Natural killer cell (primary cell): ENCODE data around the gene UGT1A1. TPM values are rescaled to one million over a fixed set of nuclear protein-coding genes. Genes with fewer than 3 reads are reported as not detected.

Source experiments
- ATAC-seq, 3 donors: fragments of 150-1000 bp in 2 of 3; fragments of 200-7000 bp in 1 of 3; cut with Tn5 transposase; 1 replicate in 1 of 3; 2 replicates in 2 of 3; pipeline ENCODE4 v1.10.0; 2021; ENCODE audit warnings: mild to moderate bottlenecking in 2 of 3, moderate library complexity in 2 of 3
- DNase-seq, 2 donors: peaks; one replicate each; pipeline versions ENCODE4 v3.0.0 to v3.0.0-alpha.2; 2013 to 2021; ENCODE audit warnings: mixed read lengths in 1 of 2
- H3K27ac ChIP-seq: one replicate; pipeline ENCODE4 v1.5.1; 2013; ENCODE audit warnings: mild to moderate bottlenecking, low read length
- H3K27me3 ChIP-seq: one replicate; pipeline ENCODE4 v1.6.1; 2013; ENCODE audit warnings: low read length; ENCODE audit not compliant: control insufficient read depth, insufficient read depth
- H3K36me3 ChIP-seq: one replicate; pipeline ENCODE4 v1.6.1; 2013; ENCODE audit warnings: low read length; ENCODE audit not compliant: control insufficient read depth, insufficient read depth
- H3K4me1 ChIP-seq: one replicate; pipeline ENCODE4 v1.6.1; 2013; ENCODE audit warnings: low read length; ENCODE audit not compliant: control insufficient read depth, insufficient read depth
- H3K4me3 ChIP-seq: one replicate; pipeline ENCODE4 v1.5.1; 2013; ENCODE audit warnings: low read length
- H3K9me3 ChIP-seq: one replicate; pipeline ENCODE4 v1.6.1; 2013; ENCODE audit warnings: low read length; ENCODE audit not compliant: control insufficient read depth, insufficient read depth
- H3K27ac Mint-ChIP-seq, 2 donors: one replicate each; pipeline ENCODE4 v1.8.0; 2022; ENCODE audit warnings: mild to moderate bottlenecking in 2 of 2, mixed read lengths in 2 of 2, moderate library complexity in 1 of 2
- H3K27me3 Mint-ChIP-seq, 2 donors: one replicate each; pipeline ENCODE4 v1.8.0; 2022; ENCODE audit warnings: low read depth in 2 of 2, mixed read lengths in 2 of 2
- H3K36me3 Mint-ChIP-seq: one replicate; pipeline ENCODE4 v1.8.0; 2022; ENCODE audit warnings: mixed read lengths
- H3K4me1 Mint-ChIP-seq, 2 donors: one replicate each; pipeline ENCODE4 v1.8.0; 2022; ENCODE audit warnings: mixed read lengths in 2 of 2
- H3K4me3 Mint-ChIP-seq: one replicate; pipeline ENCODE4 v1.8.0; 2022; ENCODE audit warnings: mild to moderate bottlenecking, moderate library complexity, mixed read lengths
- H3K9me3 Mint-ChIP-seq, 2 donors: one replicate each; pipeline ENCODE4 v1.8.0; 2022; ENCODE audit warnings: mixed read lengths in 2 of 2
- WGBS: methylation state at CpG from one replicate; pipeline ENCODE4 v1.1.7; 2013; ENCODE audit warnings: missing lambda C conversion rate; ENCODE audit not compliant: insufficient coverage; 5-methylcytosine and 5-hydroxymethylcytosine counted together
- intact Hi-C: fragments of 100-400 bp; cut with micrococcal nuclease; formaldehyde crosslinking; loops from one replicate; pipeline ENCODE4 v1.14.2; 2022
- total RNA-seq, 4 donors: library from RNA; stranded (reverse); fragments of 120-200 nt in 1 of 4; gene quantifications; one replicate each; pipeline versions ENCODE4 v1.2.3 to v1.2.4, GENCODE V29; 2013 to 2022
- TF ChIP-seq, protein P1 (sequence below): fragments of 200-600 bp; IDR thresholded peaks from one replicate; pipeline ENCODE4 v1.8.0; 2022; ENCODE audit warnings: antibody characterized with exemption

The UGT1A1 gene
- total RNA-seq, 3 donors from 2014 or later (not counting 1 experiment from before 2014, with no cell fraction given): not detected

DNA sequence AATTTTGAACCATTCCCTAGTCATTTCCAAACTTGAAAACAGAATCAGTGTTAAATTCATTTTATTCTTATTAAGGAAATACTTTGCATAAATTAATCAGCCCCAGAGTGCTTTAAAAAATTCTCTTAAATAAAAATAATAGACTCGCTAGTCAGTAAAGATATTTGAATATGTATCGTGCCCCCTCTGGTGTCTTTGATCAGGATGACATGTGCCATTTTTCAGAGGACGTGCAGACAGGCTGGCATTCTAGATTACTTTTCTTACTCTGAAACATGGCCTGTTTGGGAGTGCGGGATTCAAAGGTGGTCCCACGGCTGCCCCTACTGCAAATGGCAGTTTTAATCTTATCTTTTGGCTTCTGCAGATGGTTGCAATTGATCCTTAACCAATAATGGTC is 12.5 kb downstream of the UGT1A1 start:
- intact Hi-C loops: no loop called here
- Mint-ChIP-seq H3K27me3 (peaks cover 19 to 55% of the 10 kb centered on the region in 2 donors), H3K4me3 (no peak overlapping the region), H3K9me3 (peaks cover 0 to 3% of the 10 kb centered on the region in 2 donors), H3K27ac (no peak overlapping the region), H3K36me3 (no peaks in the 10 kb centered on the region), H3K4me1 (no peaks in the 10 kb centered on the region)
- H3K27me3 ChIP-seq: peaks cover 1% of the 10 kb centered on the region
- H3K9me3 ChIP-seq: peaks cover 3% of the 10 kb centered on the region
- no peak overlapping the region for H3K4me3 ChIP-seq
- no peak overlapping the region for H3K27ac ChIP-seq
- ATAC-seq: no peak
- H3K4me1 ChIP-seq: no peaks in the 10 kb centered on the region
- H3K36me3 ChIP-seq: no peaks in the 10 kb centered on the region
- TF ChIP-seq, protein P1, sequence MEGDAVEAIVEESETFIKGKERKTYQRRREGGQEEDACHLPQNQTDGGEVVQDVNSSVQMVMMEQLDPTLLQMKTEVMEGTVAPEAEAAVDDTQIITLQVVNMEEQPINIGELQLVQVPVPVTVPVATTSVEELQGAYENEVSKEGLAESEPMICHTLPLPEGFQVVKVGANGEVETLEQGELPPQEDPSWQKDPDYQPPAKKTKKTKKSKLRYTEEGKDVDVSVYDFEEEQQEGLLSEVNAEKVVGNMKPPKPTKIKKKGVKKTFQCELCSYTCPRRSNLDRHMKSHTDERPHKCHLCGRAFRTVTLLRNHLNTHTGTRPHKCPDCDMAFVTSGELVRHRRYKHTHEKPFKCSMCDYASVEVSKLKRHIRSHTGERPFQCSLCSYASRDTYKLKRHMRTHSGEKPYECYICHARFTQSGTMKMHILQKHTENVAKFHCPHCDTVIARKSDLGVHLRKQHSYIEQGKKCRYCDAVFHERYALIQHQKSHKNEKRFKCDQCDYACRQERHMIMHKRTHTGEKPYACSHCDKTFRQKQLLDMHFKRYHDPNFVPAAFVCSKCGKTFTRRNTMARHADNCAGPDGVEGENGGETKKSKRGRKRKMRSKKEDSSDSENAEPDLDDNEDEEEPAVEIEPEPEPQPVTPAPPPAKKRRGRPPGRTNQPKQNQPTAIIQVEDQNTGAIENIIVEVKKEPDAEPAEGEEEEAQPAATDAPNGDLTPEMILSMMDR: no peak
- DNase-seq: no peak
- WGBS: 78% methylated on average over 5 of the region's 5 CpGs

DNA sequence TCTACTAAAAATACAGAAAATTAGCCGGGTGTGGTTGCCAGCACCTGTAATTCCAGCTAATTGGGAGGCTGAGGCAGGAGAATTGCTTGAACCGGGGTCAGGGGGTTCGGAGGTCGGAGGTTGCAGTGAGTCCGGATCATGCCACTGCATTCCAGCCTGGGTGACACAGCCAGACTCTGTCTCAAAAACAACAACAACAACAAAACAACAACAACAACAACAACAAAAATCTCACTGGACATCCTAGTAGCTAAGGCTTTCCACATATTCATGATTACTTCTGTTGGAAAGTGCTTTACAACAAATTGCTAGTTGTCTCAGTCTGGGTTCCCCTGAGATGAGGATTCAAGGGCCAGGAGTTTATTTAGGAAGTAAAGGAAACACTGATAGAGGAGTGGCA is 13.8 kb downstream of the UGT1A1 start:
- no peak overlapping the region for H3K4me3 Mint-ChIP-seq
- H3K36me3 ChIP-seq: no peaks in the 10 kb centered on the region
- no peaks in the 10 kb centered on the region for H3K36me3 Mint-ChIP-seq
- DNase-seq (no peak), ATAC-seq (no peak)
- no peak overlapping the region for H3K4me3 ChIP-seq
- peaks cover 3% of the 10 kb centered on the region for H3K9me3 ChIP-seq
- intact Hi-C loops: no loop called here
- H3K4me1 Mint-ChIP-seq: no peaks in the 10 kb centered on the region
- H3K27ac ChIP-seq: no peak overlapping the region
- no peaks in the 10 kb centered on the region for H3K27me3 ChIP-seq
- H3K4me1 ChIP-seq: no peaks in the 10 kb centered on the region
- WGBS: 92% methylated on average over 5 of the region's 5 CpGs
- no peak overlapping the region for H3K27ac Mint-ChIP-seq
- H3K27me3 Mint-ChIP-seq: peaks cover 20 to 48% of the 10 kb centered on the region in 2 donors
- H3K9me3 Mint-ChIP-seq: peaks cover 0 to 3% of the 10 kb centered on the region in 2 donors
- TF ChIP-seq, protein P1: no peak

DNA sequence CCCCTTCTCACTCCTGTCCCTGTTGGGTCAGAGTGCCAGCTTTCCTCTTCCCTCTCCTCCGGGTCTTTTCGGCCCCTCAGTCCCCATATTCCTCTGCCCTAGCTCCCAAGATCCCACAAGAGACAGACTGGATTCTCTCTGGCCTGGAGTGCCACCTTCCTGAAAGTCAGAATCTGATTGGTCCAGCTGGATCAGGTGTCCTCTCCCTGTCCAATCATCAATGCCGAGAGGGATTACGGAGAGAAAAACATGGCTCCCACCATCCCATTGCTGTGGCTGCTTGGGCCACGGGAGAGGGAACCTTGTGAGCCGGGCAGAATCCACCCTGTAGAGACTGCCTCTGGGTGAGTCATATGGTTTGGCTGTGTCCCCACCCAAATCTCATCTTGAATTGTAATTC is 15.3 kb downstream of the UGT1A1 start:
- no peaks in the 10 kb centered on the region for H3K4me1 ChIP-seq
- H3K27me3 ChIP-seq: no peaks in the 10 kb centered on the region
- ATAC-seq (no peak), DNase-seq (no peak)
- Mint-ChIP-seq H3K9me3 (peaks cover 0 to 3% of the 10 kb centered on the region in 2 donors), H3K4me1 (no peaks in the 10 kb centered on the region), H3K27ac (no peak overlapping the region), H3K4me3 (no peak overlapping the region), H3K27me3 (peaks cover 21 to 50% of the 10 kb centered on the region in 2 donors), H3K36me3 (no peaks in the 10 kb centered on the region)
- H3K9me3 ChIP-seq: peaks cover 3% of the 10 kb centered on the region
- H3K36me3 ChIP-seq: no peaks in the 10 kb centered on the region
- no peak overlapping the region for H3K4me3 ChIP-seq
- WGBS: 91% methylated on average over 5 of the region's 6 CpGs
- intact Hi-C loops: no loop called here
- no peak overlapping the region for H3K27ac ChIP-seq
- TF ChIP-seq, protein P1: no peak

DNA sequence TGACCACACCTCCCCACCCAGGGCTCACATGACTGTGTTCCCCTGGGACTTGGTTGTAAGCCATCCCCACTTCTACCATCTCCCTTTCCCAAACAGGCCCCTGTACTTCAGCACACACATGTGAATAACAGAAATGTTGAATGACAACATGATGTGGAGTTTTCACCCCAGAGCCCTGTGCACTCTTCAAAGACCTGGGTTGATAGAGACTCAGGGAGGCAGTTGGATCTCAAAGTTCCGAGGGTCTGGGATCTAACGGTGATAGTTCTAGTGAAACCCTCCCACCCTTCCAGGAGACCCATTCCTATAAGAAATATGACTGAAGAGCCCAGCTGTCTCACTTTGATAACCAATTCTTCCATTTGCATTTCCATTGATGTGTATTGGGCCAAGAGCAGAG is 18.0 kb downstream of the UGT1A1 start, which contains the start of gene MROH2A:
Gene MROH2A (plus strand): TSS at position 301 of the 400 bp plus-strand sequence. CDS start 1,029 bp downstream, outside the sequence.
- peaks cover 28 to 59% of the 10 kb centered on the region in 2 donors for H3K27me3 Mint-ChIP-seq
- H3K9me3 ChIP-seq: peaks cover 3% of the 10 kb centered on the region

More for the DNA sequence above, 18.0 kb downstream of the UGT1A1 start, which contains the start of gene MROH2A:
- Mint-ChIP-seq H3K27ac (no peak within 1 kb of the TSS), H3K4me3 (no peak within 1 kb of the TSS), H3K36me3 (no peaks in the 10 kb centered on the region), H3K9me3 (peaks cover 0 to 3% of the 10 kb centered on the region in 2 donors), H3K4me1 (no peaks in the 10 kb centered on the region)
- no peaks in the 10 kb centered on the region for H3K27me3 ChIP-seq
- no peak for ATAC-seq
- TF ChIP-seq, protein P1: no peak
- WGBS: 81% methylated on average over 2 of the region's 2 CpGs
- no peaks in the 10 kb centered on the region for H3K36me3 ChIP-seq
- DNase-seq: no peak
- no peaks in the 10 kb centered on the region for H3K4me1 ChIP-seq
- H3K4me3 ChIP-seq: no peak within 1 kb of the TSS
- H3K27ac ChIP-seq: no peak within 1 kb of the TSS
- intact Hi-C loops: no loop called here
